ENCODE data around the gene BRAT1. TPM values are rescaled to one million over a fixed set of nuclear protein-coding genes. Genes with fewer than 3 reads are reported as not detected.

The BRAT1 gene
- total RNA-seq, 2 experiments from 2014 or later, result 44.7 to 52.0 TPM

GRCh38 chr7:2502647-2502966 lies 52.7 kb downstream of the BRAT1 start:
- Histone ChIP-seq H3K36me3 (ENCODE audit: insufficient read depth, low read length) (no peaks in the 10 kb centered on the region), H3K4me3 (ENCODE audit: low read depth, low read length, poor library complexity, severe bottlenecking) (no peak overlapping the region), H3K9me2 (ENCODE audit: insufficient read depth, low read length) (no peaks in the 10 kb centered on the region), H3K4me2 (ENCODE audit: low read length) (no peak overlapping the region), H3K27ac (ENCODE audit: low read depth, low read length, poor library complexity, severe bottlenecking) (no peak overlapping the region), H3K9me3 (ENCODE audit: low read length) (no peaks in the 10 kb centered on the region), H3K79me2 (ENCODE audit: insufficient read depth, low read depth, low read length) (no peaks in the 10 kb centered on the region), H4K20me1 (ENCODE audit: insufficient read depth, low read length) (no peaks in the 10 kb centered on the region), H3K4me1 (ENCODE audit: insufficient read depth, low read length, poor library complexity, severe bottlenecking) (no peaks in the 10 kb centered on the region), H2AFZ (ENCODE audit: low read length) (no peak overlapping the region)
- no peak for DNase-seq (ENCODE audit: low spot score)
- intact Hi-C loops (cut with micrococcal nuclease; ENCODE audit: unreplicated experiment), result no loop called here
- ChIA-PET CTCF (ENCODE audit: unreplicated experiment) (no interaction called here), POLR2A (no interaction called here)
- BruUV-seq (replicated peaks), result no TSS peak
- TF ChIP-seq EZH2phosphoT487 (IDR thresholded peaks at IDR 0.05; ENCODE audit: borderline replicate concordance, low read depth, low read length) (no peak), CTCF (conservative IDR thresholded peaks at IDR 0.05; ENCODE audit: low read length) (no peak)

- intact Hi-C loops (cut with micrococcal nuclease; ENCODE audit: unreplicated experiment), result no loop called here
- Histone ChIP-seq H3K79me2 (ENCODE audit: insufficient read depth, low read depth, low read length) (no peaks in the 10 kb centered on the region), H3K4me1 (ENCODE audit: insufficient read depth, low read length, poor library complexity, severe bottlenecking) (no peaks in the 10 kb centered on the region), H3K4me2 (ENCODE audit: low read length) (no peak overlapping the region), H3K9me3 (ENCODE audit: low read length) (no peaks in the 10 kb centered on the region), H3K4me3 (ENCODE audit: low read depth, low read length, poor library complexity, severe bottlenecking) (no peak overlapping the region), H3K9me2 (ENCODE audit: insufficient read depth, low read length) (no peaks in the 10 kb centered on the region), H2AFZ (ENCODE audit: low read length) (no peak overlapping the region), H3K27ac (ENCODE audit: low read depth, low read length, poor library complexity, severe bottlenecking) (no peak overlapping the region), H4K20me1 (ENCODE audit: insufficient read depth, low read length) (no peaks in the 10 kb centered on the region; the same call in 1 of the 2 replicates), H3K36me3 (ENCODE audit: insufficient read depth, low read length) (no peaks in the 10 kb centered on the region)
- TF ChIP-seq EZH2phosphoT487 (IDR thresholded peaks at IDR 0.05; ENCODE audit: borderline replicate concordance, low read depth, low read length), result no peak
- TF ChIP-seq CTCF (conservative IDR thresholded peaks at IDR 0.05; ENCODE audit: low read length), result no peak
- no TSS peak for BruUV-seq (replicated peaks)
- ChIA-PET POLR2A (interaction anchor here (0.7 kb wide), 1 partner anchor 49 kb away, joined by 3 read pairs; no protein-coding TSS in a partner anchor), CTCF (ENCODE audit: unreplicated experiment) (interaction anchor here (1.0 kb wide), 1 partner anchor 33 kb away, joined by 4 read pairs; no protein-coding TSS in a partner anchor)
- DNase-seq (ENCODE audit: low spot score), result no peak
Observed at GRCh38 chr7:2501947-2502646, 53.2 kb downstream of the BRAT1 start.

- intact Hi-C loops (cut with micrococcal nuclease; ENCODE audit: unreplicated experiment), result no loop called here
- H3K36me3 ChIP-seq (ENCODE audit: insufficient read depth, low read length), result no peaks in the 10 kb centered on the region
- no peak for TF ChIP-seq CTCF (conservative IDR thresholded peaks at IDR 0.05; ENCODE audit: low read length)
- TF ChIP-seq EZH2phosphoT487 (IDR thresholded peaks at IDR 0.05; ENCODE audit: borderline replicate concordance, low read depth, low read length), result no peak
- H3K9me3 ChIP-seq (ENCODE audit: low read length), result no peaks in the 10 kb centered on the region
- BruUV-seq (replicated peaks), result no TSS peak
- no peaks in the 10 kb centered on the region for H3K79me2 ChIP-seq (ENCODE audit: insufficient read depth, low read depth, low read length)
- ChIA-PET POLR2A (interaction anchor here (0.6 kb wide), 1 partner anchor 8 kb away, joined by 3 read pairs; no protein-coding TSS in a partner anchor), CTCF (ENCODE audit: unreplicated experiment) (interaction anchor here (1.0 kb wide), 1 partner anchor 31 kb away, joined by 4 read pairs; no protein-coding TSS in a partner anchor)
- H3K4me3 ChIP-seq (ENCODE audit: low read depth, low read length, poor library complexity, severe bottlenecking), result no peak overlapping the region
- H4K20me1 ChIP-seq (ENCODE audit: insufficient read depth, low read length), result no peaks in the 10 kb centered on the region; the same call in 1 of the 2 replicates
- H2AFZ ChIP-seq (ENCODE audit: low read length), result no peak overlapping the region
- no peaks in the 10 kb centered on the region for H3K4me1 ChIP-seq (ENCODE audit: insufficient read depth, low read length, poor library complexity, severe bottlenecking)
- H3K27ac ChIP-seq (ENCODE audit: low read depth, low read length, poor library complexity, severe bottlenecking), result no peak overlapping the region
- no peaks in the 10 kb centered on the region for H3K9me2 ChIP-seq (ENCODE audit: insufficient read depth, low read length)
- H3K4me2 ChIP-seq (ENCODE audit: low read length), result no peak overlapping the region
- DNase-seq (ENCODE audit: low spot score), result no peak
Observed at GRCh38 chr7:2500701-2501100, 54.6 kb downstream of the BRAT1 start.
